ENCODE data around the gene CLDN10.

The CLDN10 gene

DNA sequence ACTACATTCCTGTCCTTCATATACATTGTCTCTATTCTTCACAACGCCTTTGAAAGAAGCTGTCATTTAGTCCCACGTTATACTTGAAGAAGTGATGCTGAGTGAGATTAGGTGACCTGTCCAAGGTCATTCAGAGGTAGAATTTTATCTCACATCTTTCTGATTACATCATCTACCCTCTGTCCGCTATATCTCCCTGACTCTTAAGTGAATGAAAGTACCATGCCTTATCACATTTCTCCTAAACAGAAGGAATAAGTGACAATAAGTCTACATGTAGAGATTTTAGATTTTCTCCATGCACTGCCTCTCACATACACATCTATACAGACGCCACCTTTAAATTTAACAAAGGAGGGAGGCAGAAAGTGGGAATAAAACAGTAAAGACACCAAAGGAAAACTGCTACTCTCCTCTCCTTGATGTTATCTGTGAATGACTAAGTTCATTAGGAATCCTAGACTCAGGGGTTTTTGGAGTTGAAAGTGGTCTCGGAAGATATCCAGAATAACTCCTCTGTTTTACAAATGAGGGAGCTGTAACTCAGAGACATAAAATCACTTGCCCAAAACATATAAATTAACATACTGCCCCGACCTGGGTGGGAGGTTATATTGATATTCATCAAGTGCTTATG is 4.9 kb upstream of the CLDN10 start:
- H3K4me1 ChIP-seq (ENCODE audit: control extremely low read depth in 1 of 4, control insufficient read depth in 4 of 4, insufficient read depth in 4 of 4, low read length in 3 of 4): peaks cover 2 to 8% (median 7%) of the 10 kb centered on the region in 4 experiments
- no peak overlapping the region for H3K27ac ChIP-seq (ENCODE audit: insufficient read depth in 1 of 2, low read depth in 1 of 2, low read length in 2 of 2, poor library complexity in 1 of 2, severe bottlenecking in 2 of 2)
- ChIA-PET POLR2A (no interaction called here), CTCF (interaction anchor here (1.2 to 4.1 kb wide), 3 partner anchors 11 to 44 kb away, joined by 3 to 25 read pairs (median 6); no protein-coding TSS in a partner anchor)
- no peaks in the 10 kb centered on the region for H3K36me3 ChIP-seq (ENCODE audit: control insufficient read depth in 4 of 4, insufficient read depth in 4 of 4, low read length in 3 of 4)
- peaks cover 0 to 21% (median 0%) of the 10 kb centered on the region in 5 experiments for H3K27me3 ChIP-seq (replicated peaks in 2 of 5; ENCODE audit: control insufficient read depth in 4 of 5, insufficient read depth in 5 of 5, low read length in 4 of 5)
- no peak for DNase-seq
- H3K9me3 ChIP-seq (ENCODE audit: control extremely low read depth in 1 of 5, control insufficient read depth in 4 of 5, insufficient read depth in 2 of 5, low read depth in 1 of 5, low read length in 4 of 5): no peaks in the 10 kb centered on the region
- H3K4me3 ChIP-seq (ENCODE audit: control insufficient read depth in 1 of 7, extremely low read depth in 1 of 7, insufficient read depth in 4 of 7, low read depth in 2 of 7, low read length in 6 of 7): no peak overlapping the region
- 93% methylated on average over 2 of the region's 6 CpGs for WGBS (ENCODE audit: insufficient coverage)

- H3K4me3 ChIP-seq (ENCODE audit: control insufficient read depth in 1 of 7, extremely low read depth in 1 of 7, insufficient read depth in 4 of 7, low read depth in 2 of 7, low read length in 6 of 7): peak overlapping the region in 5 of 7 experiments; percentile 3 to 89 (median 81)
- no peaks in the 10 kb centered on the region for H3K9me3 ChIP-seq (ENCODE audit: control extremely low read depth in 1 of 5, control insufficient read depth in 4 of 5, insufficient read depth in 2 of 5, low read depth in 1 of 5, low read length in 4 of 5)
- 40% methylated on average over 5 of the region's 17 CpGs for WGBS (ENCODE audit: insufficient coverage)
- H3K36me3 ChIP-seq (ENCODE audit: control insufficient read depth in 4 of 4, insufficient read depth in 4 of 4, low read length in 3 of 4): no peaks in the 10 kb centered on the region
- no peak for DNase-seq
- H3K27me3 ChIP-seq (replicated peaks in 2 of 5; ENCODE audit: control insufficient read depth in 4 of 5, insufficient read depth in 5 of 5, low read length in 4 of 5): peaks cover 0 to 34% (median 0%) of the 10 kb centered on the region in 5 experiments
- no peak overlapping the region for H3K27ac ChIP-seq (ENCODE audit: insufficient read depth in 1 of 2, low read depth in 1 of 2, low read length in 2 of 2, poor library complexity in 1 of 2, severe bottlenecking in 2 of 2)
- ChIA-PET POLR2A (no interaction called here), CTCF (interaction anchor here (0.6 to 2.0 kb wide), 13 partner anchors 9 to 310 kb away, joined by 3 to 15 read pairs (median 3); no protein-coding TSS in a partner anchor)
- H3K4me1 ChIP-seq (ENCODE audit: control extremely low read depth in 1 of 4, control insufficient read depth in 4 of 4, insufficient read depth in 4 of 4, low read length in 3 of 4): peaks cover 8 to 29% (median 22%) of the 10 kb centered on the region in 4 experiments
Observed at GRCh38 chr13:95552208-95552538, 347 bp upstream of the CLDN10 start.

DNA sequence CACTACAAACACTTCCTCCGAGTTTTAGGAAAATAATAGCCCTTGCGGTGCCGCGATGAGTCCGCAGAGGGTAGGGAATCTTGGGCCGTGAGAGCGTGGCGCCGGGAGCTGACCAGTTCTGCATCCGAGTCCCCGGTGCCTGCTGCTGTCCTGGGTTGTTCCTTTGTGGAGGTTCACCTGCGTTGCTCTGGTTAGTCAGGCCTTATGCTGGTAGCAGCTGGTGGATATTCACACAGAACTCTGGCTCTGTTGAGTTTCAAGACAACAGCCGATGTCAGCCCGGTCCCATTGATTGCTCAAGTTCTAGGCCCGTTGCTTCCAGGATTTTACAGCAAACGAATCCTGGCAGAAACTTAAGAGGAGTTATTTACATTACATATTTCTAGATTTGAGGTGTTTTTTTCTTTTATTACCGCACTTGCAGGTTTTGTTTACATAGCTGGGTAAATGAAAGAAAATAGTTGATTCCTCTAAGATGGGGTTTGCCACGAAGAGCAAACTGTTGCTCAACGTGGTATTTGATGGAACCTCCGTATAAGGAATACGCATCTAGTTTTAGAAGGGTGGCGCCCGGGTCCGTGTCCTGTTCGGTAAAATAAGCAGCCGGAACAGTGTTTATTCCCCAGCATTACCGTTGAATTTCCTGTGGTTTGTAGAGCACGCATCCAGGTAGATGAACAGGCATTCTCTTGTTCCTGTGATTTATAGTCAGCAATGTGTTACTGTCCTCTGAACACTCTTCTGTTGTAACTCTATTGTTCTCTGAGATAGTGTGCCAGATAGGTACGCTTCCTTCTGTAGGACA is 1.3 kb downstream of the CLDN10 start:
- no peaks in the 10 kb centered on the region for H3K36me3 ChIP-seq (ENCODE audit: control insufficient read depth in 4 of 4, insufficient read depth in 4 of 4, low read length in 3 of 4)
- WGBS (ENCODE audit: insufficient coverage): 2% methylated on average over 24 of the region's 29 CpGs
- peaks cover 8 to 29% (median 22%) of the 10 kb centered on the region in 4 experiments for H3K4me1 ChIP-seq (ENCODE audit: control extremely low read depth in 1 of 4, control insufficient read depth in 4 of 4, insufficient read depth in 4 of 4, low read length in 3 of 4)
- POLR2A ChIA-PET: interaction anchor here (0.6 kb wide), 1 partner anchor 47 kb away, joined by 3 read pairs; no protein-coding TSS in a partner anchor
- H3K27ac ChIP-seq (ENCODE audit: insufficient read depth in 1 of 2, low read depth in 1 of 2, low read length in 2 of 2, poor library complexity in 1 of 2, severe bottlenecking in 2 of 2): peak overlapping the region in 1 of 2 experiments; percentile 45
- peaks cover 0 to 32% (median 0%) of the 10 kb centered on the region in 5 experiments for H3K27me3 ChIP-seq (replicated peaks in 2 of 5; ENCODE audit: control insufficient read depth in 4 of 5, insufficient read depth in 5 of 5, low read length in 4 of 5)
- CTCF ChIA-PET: interaction anchor here (1.1 to 2.3 kb wide), 5 partner anchors 10 to 74 kb away, joined by 3 to 19 read pairs (median 4); no protein-coding TSS in a partner anchor
- H3K9me3 ChIP-seq (ENCODE audit: control extremely low read depth in 1 of 5, control insufficient read depth in 4 of 5, insufficient read depth in 2 of 5, low read depth in 1 of 5, low read length in 4 of 5): no peaks in the 10 kb centered on the region
- H3K4me3 ChIP-seq (ENCODE audit: control insufficient read depth in 1 of 7, extremely low read depth in 1 of 7, insufficient read depth in 4 of 7, low read depth in 2 of 7, low read length in 6 of 7): peak overlapping the region; percentile 71 to 89 (median 81)
- DNase-seq: peak in 2 of 3 donors; percentile 41 to 54

DNA sequence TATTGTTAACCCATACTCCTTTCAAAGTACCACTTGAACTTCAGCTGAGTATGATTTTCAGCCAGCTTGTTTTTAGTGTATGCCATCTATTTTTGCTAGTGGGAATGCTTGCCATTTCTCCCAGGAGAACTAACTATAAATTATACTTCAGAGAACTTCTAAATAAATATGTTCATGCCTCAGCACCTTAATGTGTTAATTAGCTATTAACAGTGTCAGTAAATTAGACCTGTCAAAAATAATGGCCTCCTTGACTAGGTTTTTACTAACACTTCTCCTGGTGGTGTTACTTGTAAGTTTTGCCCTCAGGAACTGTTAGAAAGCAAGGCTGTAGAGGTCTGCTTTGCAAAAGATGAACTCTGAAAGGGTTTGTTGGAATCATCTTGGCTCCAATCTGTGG is 4.5 kb downstream of the CLDN10 start:
- Histone ChIP-seq H3K9me3 (ENCODE audit: control extremely low read depth in 1 of 5, control insufficient read depth in 4 of 5, insufficient read depth in 2 of 5, low read depth in 1 of 5, low read length in 4 of 5) (no peaks in the 10 kb centered on the region), H3K27me3 (replicated peaks in 2 of 5; ENCODE audit: control insufficient read depth in 4 of 5, insufficient read depth in 5 of 5, low read length in 4 of 5) (peaks cover 0 to 18% (median 0%) of the 10 kb centered on the region in 5 experiments), H3K27ac (ENCODE audit: insufficient read depth in 1 of 2, low read depth in 1 of 2, low read length in 2 of 2, poor library complexity in 1 of 2, severe bottlenecking in 2 of 2) (no peak overlapping the region), H3K36me3 (ENCODE audit: control insufficient read depth in 4 of 4, insufficient read depth in 4 of 4, low read length in 3 of 4) (peaks cover 0 to 16% (median 0%) of the 10 kb centered on the region in 4 experiments), H3K4me3 (ENCODE audit: control insufficient read depth in 1 of 7, extremely low read depth in 1 of 7, insufficient read depth in 4 of 7, low read depth in 2 of 7, low read length in 6 of 7) (no peak overlapping the region), H3K4me1 (ENCODE audit: control extremely low read depth in 1 of 4, control insufficient read depth in 4 of 4, insufficient read depth in 4 of 4, low read length in 3 of 4) (peaks cover 6 to 24% (median 19%) of the 10 kb centered on the region in 4 experiments)
- ChIA-PET POLR2A (interaction anchor here (0.5 kb wide), 1 partner anchor 439 kb away, joined by 4 read pairs; no protein-coding TSS in a partner anchor), CTCF (interaction anchor here (0.7 to 2.1 kb wide), 8 partner anchors 16 to 279 kb away, joined by 3 to 8 read pairs (median 4); no protein-coding TSS in a partner anchor)
- no peak for DNase-seq

GRCh38 chr13:95559100-95559499 is 6.6 kb downstream of the CLDN10 start:
- Histone ChIP-seq H3K36me3 (ENCODE audit: control insufficient read depth in 4 of 4, insufficient read depth in 4 of 4, low read length in 3 of 4) (peaks cover 0 to 16% (median 0%) of the 10 kb centered on the region in 4 experiments), H3K4me3 (ENCODE audit: control insufficient read depth in 1 of 7, extremely low read depth in 1 of 7, insufficient read depth in 4 of 7, low read depth in 2 of 7, low read length in 6 of 7) (no peak overlapping the region), H3K27ac (ENCODE audit: insufficient read depth in 1 of 2, low read depth in 1 of 2, low read length in 2 of 2, poor library complexity in 1 of 2, severe bottlenecking in 2 of 2) (no peak overlapping the region), H3K27me3 (replicated peaks in 2 of 5; ENCODE audit: control insufficient read depth in 4 of 5, insufficient read depth in 5 of 5, low read length in 4 of 5) (peaks cover 0 to 2% (median 0%) of the 10 kb centered on the region in 5 experiments), H3K4me1 (ENCODE audit: control extremely low read depth in 1 of 4, control insufficient read depth in 4 of 4, insufficient read depth in 4 of 4, low read length in 3 of 4) (peaks cover 2 to 13% (median 5%) of the 10 kb centered on the region in 4 experiments), H3K9me3 (ENCODE audit: control extremely low read depth in 1 of 5, control insufficient read depth in 4 of 5, insufficient read depth in 2 of 5, low read depth in 1 of 5, low read length in 4 of 5) (no peaks in the 10 kb centered on the region)
- CTCF ChIA-PET: no interaction called here
- POLR2A ChIA-PET: no interaction called here
- DNase-seq: no peak
- WGBS (ENCODE audit: insufficient coverage): 96% methylated on average over 4 of the region's 6 CpGs

- 100% methylated on average over 2 of the region's 6 CpGs for WGBS (ENCODE audit: insufficient coverage)
- H3K27me3 ChIP-seq (replicated peaks in 2 of 5; ENCODE audit: control insufficient read depth in 4 of 5, insufficient read depth in 5 of 5, low read length in 4 of 5): no peaks in the 10 kb centered on the region
- no peak overlapping the region for H3K4me3 ChIP-seq (ENCODE audit: control insufficient read depth in 1 of 7, extremely low read depth in 1 of 7, insufficient read depth in 4 of 7, low read depth in 2 of 7, low read length in 6 of 7)
- no peaks in the 10 kb centered on the region for H3K9me3 ChIP-seq (ENCODE audit: control extremely low read depth in 1 of 5, control insufficient read depth in 4 of 5, insufficient read depth in 2 of 5, low read depth in 1 of 5, low read length in 4 of 5)
- POLR2A ChIA-PET: no interaction called here
- CTCF ChIA-PET: interaction anchor here (0.8 to 1.0 kb wide), 2 partner anchors 8 to 23 kb away, joined by 3 read pairs; partner anchors contain the start of gene CLDN10
- no peak overlapping the region for H3K27ac ChIP-seq (ENCODE audit: insufficient read depth in 1 of 2, low read depth in 1 of 2, low read length in 2 of 2, poor library complexity in 1 of 2, severe bottlenecking in 2 of 2)
- H3K4me1 ChIP-seq (ENCODE audit: control extremely low read depth in 1 of 4, control insufficient read depth in 4 of 4, insufficient read depth in 4 of 4, low read length in 3 of 4): peaks cover 0 to 14% (median 5%) of the 10 kb centered on the region in 4 experiments
- no peak for DNase-seq
- peaks cover 0 to 16% (median 0%) of the 10 kb centered on the region in 4 experiments for H3K36me3 ChIP-seq (ENCODE audit: control insufficient read depth in 4 of 4, insufficient read depth in 4 of 4, low read length in 3 of 4)
Observed at GRCh38 chr13:95560387-95560786, 7.9 kb downstream of the CLDN10 start.

Data from common myeloid progenitor, CD34-positive (primary cell).